Mesenchymal stem cell (in vitro differentiated cells and primary cell): ENCODE data around the gene RPL15.

Experiments used
- DNase-seq: peaks from one replicate; pipeline ENCODE4 v3.0.0-alpha.2; 2013
- H2AFZ ChIP-seq: one replicate; pipeline ENCODE4 v1.6.1; 2013; ENCODE audit warnings: low read depth, mild to moderate bottlenecking, control low read depth, inconsistent platforms, low read length, moderate library complexity
- H2AK5ac ChIP-seq: 2 replicates; pipeline ENCODE4 v1.6.1; 2013; ENCODE audit warnings: low read length, moderate library complexity, mild to moderate bottlenecking, inconsistent platforms; ENCODE audit not compliant: severe bottlenecking
- H2BK120ac ChIP-seq: one replicate; pipeline ENCODE4 v1.6.1; 2013; ENCODE audit warnings: low read depth, mild to moderate bottlenecking, inconsistent platforms, low read length, moderate library complexity
- H2BK12ac ChIP-seq, 2 experiments: one replicate each; pipeline ENCODE4 v1.6.1; 2013; ENCODE audit warnings: inconsistent platforms in 2 of 2, low read length in 2 of 2, mild to moderate bottlenecking in 2 of 2, moderate library complexity in 2 of 2, control low read depth in 1 of 2
- H2BK15ac ChIP-seq: one replicate; pipeline ENCODE4 v1.6.1; 2013; ENCODE audit warnings: mild to moderate bottlenecking, low read depth, inconsistent platforms; ENCODE audit not compliant: poor library complexity, severe bottlenecking
- H2BK5ac ChIP-seq: 2 replicates; pipeline ENCODE4 v1.6.1; 2013; ENCODE audit warnings: low read depth, mild to moderate bottlenecking, low read length, control low read depth, inconsistent platforms; ENCODE audit not compliant: poor library complexity, severe bottlenecking
- H3K14ac ChIP-seq, 2 experiments: one replicate each; pipeline ENCODE4 v1.6.1; 2013; ENCODE audit warnings: inconsistent platforms in 2 of 2, low read length in 2 of 2, control low read depth in 1 of 2, mild to moderate bottlenecking in 1 of 2, moderate library complexity in 1 of 2
- H3K18ac ChIP-seq, 2 experiments: one replicate each; pipeline ENCODE4 v1.6.1; 2013; ENCODE audit warnings: inconsistent platforms in 2 of 2, low read length in 2 of 2, control low read depth in 1 of 2, low read depth in 1 of 2, mild to moderate bottlenecking in 1 of 2
- H3K23ac ChIP-seq, 2 experiments: one replicate each; pipeline ENCODE4 v1.6.1; 2013; ENCODE audit warnings: inconsistent platforms in 2 of 2, low read length in 2 of 2, mild to moderate bottlenecking in 2 of 2, moderate library complexity in 2 of 2, control low read depth in 1 of 2
- H3K27ac ChIP-seq: 2 replicates; pipeline ENCODE4 v1.5.1; 2013; ENCODE audit warnings: mild to moderate bottlenecking, moderate library complexity, low read length, control low read depth, inconsistent platforms; ENCODE audit not compliant: poor library complexity, severe bottlenecking
- H3K27me3 ChIP-seq, 2 experiments: 2 replicates each; pipeline versions ENCODE4 v1.6.1 to v1.7.0; 2013; ENCODE audit warnings: low read length in 2 of 2, mild to moderate bottlenecking in 2 of 2, moderate library complexity in 2 of 2, control low read depth in 1 of 2, inconsistent platforms in 1 of 2; ENCODE audit not compliant: control insufficient read depth in 1 of 2, insufficient read depth in 1 of 2
- H3K36me3 ChIP-seq, 2 experiments: 2 replicates each; pipeline versions ENCODE4 v1.6.1 to v1.7.0; 2013; ENCODE audit warnings: low read length in 2 of 2, control low read depth in 1 of 2, inconsistent platforms in 1 of 2, low read depth in 1 of 2, mild to moderate bottlenecking in 1 of 2; ENCODE audit not compliant: insufficient read depth in 2 of 2, control insufficient read depth in 1 of 2
- H3K4ac ChIP-seq, 2 experiments: one replicate each; pipeline ENCODE4 v1.6.1; 2013; ENCODE audit warnings: inconsistent platforms in 2 of 2, low read length in 2 of 2, mild to moderate bottlenecking in 2 of 2, moderate library complexity in 2 of 2, control low read depth in 1 of 2, low read depth in 1 of 2
- H3K4me1 ChIP-seq: 2 replicates; pipeline ENCODE4 v1.6.1; 2013; ENCODE audit warnings: low read depth, low read length, control low read depth; ENCODE audit not compliant: control insufficient read depth, insufficient read depth
- H3K4me2 ChIP-seq: 2 replicates; pipeline ENCODE4 v1.6.1; 2013; ENCODE audit warnings: low read length, mild to moderate bottlenecking, inconsistent platforms; ENCODE audit not compliant: poor library complexity, severe bottlenecking
- H3K4me3 ChIP-seq, 2 experiments: 2 replicates each; pipeline versions ENCODE4 v1.5.1 to v1.7.0; 2013; ENCODE audit warnings: low read length in 2 of 2, mild to moderate bottlenecking in 2 of 2, control low read depth in 1 of 2, low read depth in 1 of 2; ENCODE audit not compliant: insufficient read depth in 1 of 2
- H3K79me1 ChIP-seq: replicated peaks from 2 replicates; pipeline ENCODE4 v1.6.1; 2013; ENCODE audit warnings: mild to moderate bottlenecking, control low read depth, low read length, inconsistent platforms; ENCODE audit not compliant: poor library complexity, severe bottlenecking
- H3K9ac ChIP-seq: 2 replicates; pipeline ENCODE4 v1.7.0; 2013; ENCODE audit warnings: mild to moderate bottlenecking, low read length, moderate library complexity
- H3K9me3 ChIP-seq: 2 replicates; pipeline ENCODE4 v1.7.0; 2013; ENCODE audit warnings: mild to moderate bottlenecking, low read length; ENCODE audit not compliant: control insufficient read depth
- H4K8ac ChIP-seq: one replicate; pipeline ENCODE4 v1.6.1; 2013; ENCODE audit warnings: inconsistent platforms, mild to moderate bottlenecking, low read length, moderate library complexity
- H4K91ac ChIP-seq: one replicate; pipeline ENCODE4 v1.6.1; 2013; ENCODE audit warnings: mild to moderate bottlenecking, low read length, inconsistent platforms
- WGBS: methylation state at CpG from one replicate; pipeline ENCODE4 v1.1.7; 2013; ENCODE audit warnings: mixed read lengths; 5-methylcytosine and 5-hydroxymethylcytosine counted together

RPL15 gene

DNA sequence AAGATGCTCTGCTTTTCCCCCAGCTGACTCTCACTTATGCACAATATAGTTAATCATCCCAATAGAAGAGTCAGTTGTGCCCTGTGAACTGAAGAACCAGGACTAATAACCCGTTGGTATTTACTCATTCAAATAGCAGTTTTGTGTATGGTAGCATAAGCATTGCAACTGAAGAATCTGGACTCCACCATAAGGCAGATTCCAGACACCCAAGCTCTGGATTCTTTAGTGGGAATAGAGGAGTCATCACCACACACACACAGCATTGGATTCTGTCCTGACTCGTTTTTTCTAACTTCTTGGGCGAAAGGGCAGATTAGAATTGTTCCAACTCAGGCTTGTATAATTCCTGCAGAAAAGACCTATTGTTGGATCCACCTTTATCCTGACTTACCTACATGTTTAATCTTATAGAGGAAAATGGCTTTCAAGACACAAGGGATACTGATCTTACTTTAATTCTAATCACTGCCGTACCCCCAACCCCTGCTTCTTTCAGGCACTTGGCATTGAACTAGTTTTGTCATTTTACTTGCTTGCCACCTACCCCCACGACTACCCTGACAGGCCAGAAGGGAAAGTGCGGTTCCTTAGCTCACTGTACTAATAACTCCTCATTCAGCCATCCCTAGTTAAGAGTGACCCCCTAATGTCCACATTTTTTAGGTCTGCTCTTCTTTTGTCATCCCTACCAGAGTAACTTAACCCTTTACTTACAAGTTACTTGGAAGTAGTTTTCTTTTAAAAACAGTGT lies 42.4 kb upstream of the RPL15 start:
- Histone ChIP-seq H3K36me3 (peaks cover 0 to 3% of the 10 kb centered on the region in 2 experiments), H3K4me3 (peak overlapping the region in 1 of 2 experiments; percentile 48), H3K4me1 (peaks cover 4% of the 10 kb centered on the region), H2BK120ac (no peak overlapping the region), H2BK12ac (peak overlapping the region in 1 of 2 experiments; percentile 77), H3K18ac (peak overlapping the region in 1 of 2 experiments; percentile 34), H4K8ac (no peak overlapping the region), H2BK5ac (no peak overlapping the region), H3K4ac (no peak overlapping the region), H3K27ac (no peak overlapping the region), H2AK5ac (no peak overlapping the region), H3K27me3 (no peaks in the 10 kb centered on the region), H3K14ac (no peak overlapping the region), H3K23ac (no peak overlapping the region), H4K91ac (no peak overlapping the region), H2AFZ (no peak overlapping the region), H3K9me3 (no peaks in the 10 kb centered on the region), H3K4me2 (no peak overlapping the region), H3K9ac (peak overlapping the region; percentile 44), H2BK15ac (no peak overlapping the region), H3K79me1 (peaks cover 26% of the 10 kb centered on the region)
- WGBS = 74% methylated on average over 4 of the region's 6 CpGs
- peak; percentile 72 for DNase-seq

- Histone ChIP-seq H2BK15ac (no peak overlapping the region), H2AK5ac (no peak overlapping the region), H4K91ac (no peak overlapping the region), H2BK12ac (no peak overlapping the region), H3K9me3 (no peaks in the 10 kb centered on the region), H3K79me1 (peaks cover 23% of the 10 kb centered on the region), H4K8ac (no peak overlapping the region), H2BK5ac (no peak overlapping the region), H3K18ac (no peak overlapping the region), H3K9ac (peak overlapping the region; percentile 44), H3K4me2 (no peak overlapping the region), H3K4ac (no peak overlapping the region), H3K4me1 (peaks cover 4% of the 10 kb centered on the region), H3K27me3 (no peaks in the 10 kb centered on the region), H2BK120ac (no peak overlapping the region), H3K4me3 (no peak overlapping the region), H3K23ac (no peak overlapping the region), H3K14ac (no peak overlapping the region), H2AFZ (no peak overlapping the region), H3K27ac (no peak overlapping the region), H3K36me3 (peaks cover 0 to 3% of the 10 kb centered on the region in 2 experiments)
- 97% methylated on average over 3 of the region's 4 CpGs for WGBS
- DNase-seq = no peak
Measured at GRCh38 chr3:23875113-23875725, 41.7 kb upstream of the RPL15 start.

- no peak overlapping the region for H2AFZ ChIP-seq
- H3K18ac ChIP-seq = no peak overlapping the region
- no peak overlapping the region for H4K91ac ChIP-seq
- peak overlapping the region; percentile 51 for H3K9ac ChIP-seq
- H3K27ac ChIP-seq = no peak overlapping the region
- peaks cover 27% of the 10 kb centered on the region for H3K79me1 ChIP-seq
- no peak overlapping the region for H3K4ac ChIP-seq
- no peak overlapping the region for H2BK15ac ChIP-seq
- peaks cover 6% of the 10 kb centered on the region in 2 experiments for H3K36me3 ChIP-seq
- H3K4me2 ChIP-seq = no peak overlapping the region
- WGBS = 100% methylated on average over 2 of the region's 2 CpGs
- H4K8ac ChIP-seq = no peak overlapping the region
- no peak overlapping the region for H2BK12ac ChIP-seq
- no peaks in the 10 kb centered on the region for H3K9me3 ChIP-seq
- no peak overlapping the region for H3K23ac ChIP-seq
- H2AK5ac ChIP-seq = no peak overlapping the region
- H2BK120ac ChIP-seq = no peak overlapping the region
- no peak overlapping the region for H2BK5ac ChIP-seq
- no peak for DNase-seq
- H3K4me3 ChIP-seq = peak overlapping the region in 1 of 2 experiments; percentile 48
- peaks cover 4% of the 10 kb centered on the region for H3K4me1 ChIP-seq
- H3K27me3 ChIP-seq = no peaks in the 10 kb centered on the region
- no peak overlapping the region for H3K14ac ChIP-seq
Measured at GRCh38 chr3:23876923-23877322, 40.0 kb upstream of the RPL15 start.

GRCh38 chr3:23877329-23877980 lies 39.5 kb upstream of the RPL15 start:
- no peak overlapping the region for H2BK12ac ChIP-seq
- no peak overlapping the region for H3K4ac ChIP-seq
- H3K36me3 ChIP-seq = peaks cover 10 to 11% of the 10 kb centered on the region in 2 experiments
- no peak overlapping the region for H2AK5ac ChIP-seq
- peak overlapping the region in 1 of 2 experiments; percentile 48 for H3K4me3 ChIP-seq
- peaks cover 30% of the 10 kb centered on the region for H3K79me1 ChIP-seq
- no peak overlapping the region for H2BK15ac ChIP-seq
- no peak overlapping the region for H4K91ac ChIP-seq
- DNase-seq = peak; percentile 82
- no peak overlapping the region for H2BK120ac ChIP-seq
- no peak overlapping the region for H2AFZ ChIP-seq
- H3K18ac ChIP-seq = no peak overlapping the region
- H2BK5ac ChIP-seq = no peak overlapping the region
- no peak overlapping the region for H3K14ac ChIP-seq
- no peaks in the 10 kb centered on the region for H3K9me3 ChIP-seq
- H3K9ac ChIP-seq = peak overlapping the region; percentile 51
- no peak overlapping the region for H3K4me2 ChIP-seq
- peaks cover 4% of the 10 kb centered on the region for H3K4me1 ChIP-seq
- no peaks in the 10 kb centered on the region for H3K27me3 ChIP-seq
- H4K8ac ChIP-seq = no peak overlapping the region
- H3K23ac ChIP-seq = no peak overlapping the region
- H3K27ac ChIP-seq = no peak overlapping the region
- 50% methylated on average over 5 of the region's 5 CpGs for WGBS
